Endothelial cell of umbilical vein (primary cell): ENCODE results near the gene TXNIP. TPM values are rescaled to one million over a fixed set of nuclear protein-coding genes. Genes with fewer than 3 reads are reported as not detected.

ENCODE experiments used
- BruUV-seq: library from RNA; stranded (reverse); fragments of 400-500 nt; replicated peaks from 2 replicates; lab custom pipeline; 2021; lab: Mats Ljungman, UMichigan
- CTCF ChIA-PET: fragments of 300-600, 350-600 bp; sonication (Branson Sonifier 250); formaldehyde crosslinking; loops from one replicate; lab custom pipeline; 2021; ENCODE audit warnings: antibody characterized with exemption, inconsistent platforms; lab: Charles Lee
- POLR2A ChIA-PET: fragments of 300-600, 350-600 bp; sonication (Branson Sonifier 250); formaldehyde crosslinking; loops from one replicate; lab custom pipeline; 2021; ENCODE audit warnings: antibody characterized with exemption, inconsistent platforms; lab: Charles Lee
- DNase-seq: peaks from one replicate; pipeline ENCODE4 v3.0.0-alpha.2; 2011; ENCODE audit warnings: low read depth, low spot score
- FAIRE-seq: peaks from 2 replicates; lab custom pipeline; 2011; peaks lifted over from hg19 to GRCh38; lab: Jason Lieb, UNC
- H2AFZ ChIP-seq: 2 replicates; pipeline ENCODE4 v1.6.0; 2012; ENCODE audit warnings: low read depth, low read length, control low read depth, inconsistent platforms
- H3K27ac ChIP-seq: 2 replicates; pipeline ENCODE4 v1.5.1; 2011; ENCODE audit warnings: low read depth, mild to moderate bottlenecking, control low read depth, low read length, moderate library complexity; ENCODE audit not compliant: insufficient read depth
- H3K27me3 ChIP-seq, 2 experiments: 2 replicates each; pipeline versions ENCODE4 v1.6.0 to v1.6.1; 2011; ENCODE audit warnings: low read length in 2 of 2, mixed read lengths in 1 of 2; ENCODE audit not compliant: control insufficient read depth in 2 of 2, insufficient read depth in 2 of 2
- H3K36me3 ChIP-seq, 2 experiments: 2 replicates in 1 of 2; 3 replicates in 1 of 2; pipeline ENCODE4 v1.5.1; 2011; ENCODE audit warnings: low read length in 2 of 2, mild to moderate bottlenecking in 1 of 2, moderate library complexity in 1 of 2; ENCODE audit not compliant: control insufficient read depth in 2 of 2, insufficient read depth in 2 of 2; ENCODE audit errors: extremely low read depth in 1 of 2
- H3K4me1 ChIP-seq: 3 replicates; pipeline ENCODE4 v1.5.1; 2011; ENCODE audit warnings: mild to moderate bottlenecking, low read length; ENCODE audit not compliant: control insufficient read depth, insufficient read depth; ENCODE audit errors: extremely low read depth
- H3K4me2 ChIP-seq: 2 replicates; pipeline ENCODE4 v1.6.1; 2011; ENCODE audit warnings: low read length, control low read depth, mixed read lengths; ENCODE audit not compliant: insufficient read depth
- H3K4me3 ChIP-seq, 3 experiments: fragments of 200-600 bp in 1 of 3; sonication (generic), shearing (Covaris generic) in 1 of 3; replicated peaks in 1 of 3; 2 replicates each; pipeline ENCODE4 v1.5.1; 2011 to 2016; ENCODE audit warnings: control low read depth in 3 of 3, low read length in 3 of 3, mild to moderate bottlenecking in 2 of 3, inconsistent platforms in 1 of 3, low read depth in 1 of 3, moderate library complexity in 1 of 3; ENCODE audit not compliant: insufficient read depth in 1 of 3
- H3K79me2 ChIP-seq: 2 replicates; pipeline ENCODE4 v1.6.0; 2012; ENCODE audit warnings: low read length, inconsistent platforms; ENCODE audit not compliant: control insufficient read depth, insufficient read depth
- H3K9ac ChIP-seq: replicated peaks from 2 replicates; pipeline ENCODE3; 2011; ENCODE audit warnings: low read length, control low read depth; ENCODE audit not compliant: insufficient read depth; ENCODE audit errors: extremely low read depth
- H3K9me1 ChIP-seq: replicated peaks from 3 replicates; pipeline ENCODE4 v1.6.0; 2011; ENCODE audit warnings: mild to moderate bottlenecking, low read length; ENCODE audit not compliant: control insufficient read depth, insufficient read depth; ENCODE audit errors: extremely low read depth
- H3K9me3 ChIP-seq: replicated peaks from 2 replicates; pipeline ENCODE4 v1.5.1; 2012; ENCODE audit warnings: low read length, inconsistent platforms; ENCODE audit not compliant: control insufficient read depth, insufficient read depth
- H4K20me1 ChIP-seq: replicated peaks from 2 replicates; pipeline ENCODE3; 2011; ENCODE audit warnings: mild to moderate bottlenecking, low read length; ENCODE audit not compliant: control insufficient read depth, insufficient read depth; ENCODE audit errors: extremely low read depth
- EZH2 ChIP-seq: IDR thresholded peaks from 2 replicates; pipeline ENCODE4 v1.6.1; 2012; ENCODE audit warnings: borderline replicate concordance, low read depth, mild to moderate bottlenecking, moderate library complexity, low read length, inconsistent platforms; ENCODE audit not compliant: severe bottlenecking
- FOS ChIP-seq: IDR thresholded peaks from 2 replicates; pipeline ENCODE4 v1.6.1; 2011; ENCODE audit warnings: mild to moderate bottlenecking, low read length, moderate library complexity, borderline replicate concordance; ENCODE audit not compliant: insufficient read depth
- GATA2 ChIP-seq: IDR thresholded peaks from 2 replicates; pipeline ENCODE4 v1.7.0; 2011; ENCODE audit warnings: low read depth, mild to moderate bottlenecking, moderate library complexity, mixed read lengths, low read length; ENCODE audit not compliant: insufficient read length, insufficient read depth
- JUN ChIP-seq: IDR thresholded peaks from 2 replicates; pipeline ENCODE4 v1.6.1; 2011; ENCODE audit warnings: borderline replicate concordance, low read depth; ENCODE audit not compliant: insufficient read length, insufficient read depth
- MYC ChIP-seq: IDR thresholded peaks from one replicate; pipeline ENCODE4 v1.6.1; 2011; ENCODE audit warnings: mild to moderate bottlenecking, low read depth, low read length
- POLR2A ChIP-seq: IDR thresholded peaks from 2 replicates; pipeline ENCODE4 v1.6.1; 2012; ENCODE audit warnings: low read depth, mild to moderate bottlenecking, control low read depth, low read length
- POLR2AphosphoS5 ChIP-seq: IDR thresholded peaks from 2 replicates; pipeline ENCODE4 v1.6.1; 2012; ENCODE audit warnings: low read depth, mild to moderate bottlenecking, control low read depth, low read length, moderate library complexity; ENCODE audit not compliant: insufficient read depth
- dilution Hi-C: fragments of 300-500 bp; cut with MboI; formaldehyde crosslinking; loops from one replicate; pipeline ENCODE4 v1.15.0; 2019; ENCODE audit warnings: low sequenced_read_pairs; ENCODE audit not compliant: extremely low pct_ligation_motif_present
- intact Hi-C: fragments of 100-400 bp; cut with micrococcal nuclease; formaldehyde crosslinking; loops from one replicate; pipeline ENCODE4 v1.10.0; 2022
- polyA plus RNA-seq, 4 experiments: library from polyadenylated mRNA; depleted of rRNA in 3 of 4; stranded (reverse) in 3 of 4; unstranded in 1 of 4; fragments of >200 nt; gene quantifications; 2 replicates each; pipeline versions ENCODE4 v1.2.1 to v1.2.3, GENCODE V29; 2011 to 2012; ENCODE audit warnings: missing spikeins in 1 of 4
- total RNA-seq: library from RNA; stranded (reverse); gene quantifications from 2 replicates; pipeline ENCODE4 v1.2.3, GENCODE V29; 2021
- TF ChIP-seq, protein P1 (sequence below), 2 donors: IDR thresholded peaks; 1 replicate in 1 of 2; 2 replicates in 1 of 2; pipeline ENCODE4 v1.5.1; 2011; ENCODE audit warnings: low read length in 2 of 2, mild to moderate bottlenecking in 2 of 2, moderate library complexity in 2 of 2, control low read depth in 1 of 2, inconsistent platforms in 1 of 2, low read depth in 1 of 2; ENCODE audit not compliant: insufficient read depth in 1 of 2; ENCODE audit errors: extremely low read depth in 1 of 2
- TF ChIP-seq, protein P2 (sequence below): IDR thresholded peaks from 2 replicates; pipeline ENCODE4 v1.6.1; 2011; ENCODE audit not compliant: insufficient read depth, insufficient read length

The TXNIP gene
- total and polyA plus RNA-seq, 2 donors (not counting 3 experiments of a cell fraction or from before 2014, with no cell fraction given) = 9.1 to 21.8 TPM

DNA sequence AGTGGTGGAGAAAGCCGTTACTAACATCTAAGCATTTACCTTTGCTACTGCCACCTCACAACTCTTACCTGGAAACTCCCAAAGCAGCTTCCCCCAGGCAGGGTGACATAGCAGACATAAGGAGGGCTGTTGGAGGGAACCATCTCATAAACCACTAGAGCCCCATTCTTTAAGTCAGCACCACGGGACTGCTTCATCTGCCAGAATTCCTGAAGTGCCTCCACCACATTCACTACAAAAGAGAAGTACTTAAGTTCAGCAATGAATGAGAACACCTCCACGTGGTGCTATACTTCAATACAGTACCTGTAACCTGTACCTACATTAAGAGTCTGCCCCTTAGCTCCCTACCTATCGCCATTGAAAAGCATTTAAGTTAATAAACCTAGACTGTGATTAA, 48.8 kb downstream of the TXNIP start:
- Histone ChIP-seq H3K79me2 (peaks cover 47% of the 10 kb centered on the region), H2AFZ (no peak overlapping the region), H3K9me1 (no peaks in the 10 kb centered on the region), H3K9ac (no peak overlapping the region), H3K4me3 (no peak overlapping the region), H3K9me3 (no peaks in the 10 kb centered on the region), H3K36me3 (peaks cover 0 to 1% of the 10 kb centered on the region in 2 experiments), H3K4me2 (no peak overlapping the region), H3K4me1 (no peaks in the 10 kb centered on the region), H3K27ac (no peak overlapping the region), H3K27me3 (no peaks in the 10 kb centered on the region), H4K20me1 (no peaks in the 10 kb centered on the region)
- DNase-seq (no peak), FAIRE-seq (no peak)
- CTCF ChIA-PET = no interaction called here
- intact Hi-C loops (no loop called here), dilution Hi-C loops (no loop called here)
- POLR2A ChIA-PET = no interaction called here
- TF ChIP-seq POLR2A = no peak
- TF ChIP-seq, protein P1, sequence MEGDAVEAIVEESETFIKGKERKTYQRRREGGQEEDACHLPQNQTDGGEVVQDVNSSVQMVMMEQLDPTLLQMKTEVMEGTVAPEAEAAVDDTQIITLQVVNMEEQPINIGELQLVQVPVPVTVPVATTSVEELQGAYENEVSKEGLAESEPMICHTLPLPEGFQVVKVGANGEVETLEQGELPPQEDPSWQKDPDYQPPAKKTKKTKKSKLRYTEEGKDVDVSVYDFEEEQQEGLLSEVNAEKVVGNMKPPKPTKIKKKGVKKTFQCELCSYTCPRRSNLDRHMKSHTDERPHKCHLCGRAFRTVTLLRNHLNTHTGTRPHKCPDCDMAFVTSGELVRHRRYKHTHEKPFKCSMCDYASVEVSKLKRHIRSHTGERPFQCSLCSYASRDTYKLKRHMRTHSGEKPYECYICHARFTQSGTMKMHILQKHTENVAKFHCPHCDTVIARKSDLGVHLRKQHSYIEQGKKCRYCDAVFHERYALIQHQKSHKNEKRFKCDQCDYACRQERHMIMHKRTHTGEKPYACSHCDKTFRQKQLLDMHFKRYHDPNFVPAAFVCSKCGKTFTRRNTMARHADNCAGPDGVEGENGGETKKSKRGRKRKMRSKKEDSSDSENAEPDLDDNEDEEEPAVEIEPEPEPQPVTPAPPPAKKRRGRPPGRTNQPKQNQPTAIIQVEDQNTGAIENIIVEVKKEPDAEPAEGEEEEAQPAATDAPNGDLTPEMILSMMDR (IDR thresholded peaks at IDR 0.05; ENCODE audit: extremely low read depth in 1 of 2, insufficient read depth in 1 of 2, low read depth in 1 of 2, low read length in 2 of 2) = no peak
- no peak for TF ChIP-seq FOS
- no peak for TF ChIP-seq EZH2
- TF ChIP-seq, protein P2, sequence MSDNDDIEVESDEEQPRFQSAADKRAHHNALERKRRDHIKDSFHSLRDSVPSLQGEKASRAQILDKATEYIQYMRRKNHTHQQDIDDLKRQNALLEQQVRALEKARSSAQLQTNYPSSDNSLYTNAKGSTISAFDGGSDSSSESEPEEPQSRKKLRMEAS = no peak
- no peak for TF ChIP-seq JUN
- no peak for TF ChIP-seq MYC
- no peak for TF ChIP-seq GATA2
- TF ChIP-seq POLR2AphosphoS5 = no peak
- no TSS peak for BruUV-seq
